Naive B cell (primary cell): ENCODE data around the gene GNB1L. TPM values are rescaled to one million over a fixed set of nuclear protein-coding genes. Genes with fewer than 3 reads are reported as not detected.
"Not testable (repeated sequence)": the region's sequence is repeated elsewhere in the genome, so short reads cannot be mapped to it uniquely, and the experiment has no call there.

Experiments
- ATAC-seq, 2 donors: fragments of 150-1000 bp; cut with Tn5 transposase; 2 replicates each; pipeline ENCODE4 v1.10.0; 2021; ENCODE audit warnings: low read depth in 2 of 2, mild to moderate bottlenecking in 2 of 2, moderate library complexity in 2 of 2
- DNase-seq: peaks from one replicate; pipeline ENCODE4 v3.0.0; 2022
- H3K27ac Mint-ChIP-seq, 6 donors: one replicate each; pipeline ENCODE4 v1.8.0; 2020 to 2022; ENCODE audit warnings: mild to moderate bottlenecking in 6 of 6, mixed read lengths in 6 of 6, moderate library complexity in 5 of 6, inconsistent platforms in 2 of 6
- H3K27me3 Mint-ChIP-seq, 3 donors: one replicate each; pipeline ENCODE4 v1.8.0; 2021 to 2022; ENCODE audit warnings: mixed read lengths in 3 of 3, mild to moderate bottlenecking in 1 of 3
- H3K36me3 Mint-ChIP-seq, 2 donors: one replicate each; pipeline ENCODE4 v1.8.0; 2020 to 2022; ENCODE audit warnings: mixed read lengths in 2 of 2, inconsistent platforms in 1 of 2, mild to moderate bottlenecking in 1 of 2
- H3K4me1 Mint-ChIP-seq, 3 donors: one replicate each; pipeline ENCODE4 v1.8.0; 2020 to 2022; ENCODE audit warnings: mixed read lengths in 3 of 3, inconsistent platforms in 1 of 3, mild to moderate bottlenecking in 1 of 3, moderate library complexity in 1 of 3
- H3K4me3 Mint-ChIP-seq, 8 donors: one replicate each; pipeline ENCODE4 v1.8.0; 2020 to 2022; ENCODE audit warnings: mild to moderate bottlenecking in 8 of 8, mixed read lengths in 8 of 8, moderate library complexity in 8 of 8, inconsistent platforms in 2 of 8
- H3K9me3 Mint-ChIP-seq, 7 donors: one replicate each; pipeline ENCODE4 v1.8.0; 2020 to 2022; ENCODE audit warnings: mixed read lengths in 7 of 7, mild to moderate bottlenecking in 5 of 7, inconsistent platforms in 2 of 7, moderate library complexity in 1 of 7
- polyA plus RNA-seq, 6 donors: library from polyadenylated mRNA; unstranded; fragments of 300-500 nt; fragmentation: Illumina TruSeq; gene quantifications; one replicate each; pipeline ENCODE4 v1.2.3, GENCODE V29; 2021; ENCODE audit warnings: low read depth in 6 of 6

Gene GNB1L
- polyA plus RNA-seq, 6 donors from 2014 or later = 6.2 to 14.8 (median 12.0) TPM

DNA sequence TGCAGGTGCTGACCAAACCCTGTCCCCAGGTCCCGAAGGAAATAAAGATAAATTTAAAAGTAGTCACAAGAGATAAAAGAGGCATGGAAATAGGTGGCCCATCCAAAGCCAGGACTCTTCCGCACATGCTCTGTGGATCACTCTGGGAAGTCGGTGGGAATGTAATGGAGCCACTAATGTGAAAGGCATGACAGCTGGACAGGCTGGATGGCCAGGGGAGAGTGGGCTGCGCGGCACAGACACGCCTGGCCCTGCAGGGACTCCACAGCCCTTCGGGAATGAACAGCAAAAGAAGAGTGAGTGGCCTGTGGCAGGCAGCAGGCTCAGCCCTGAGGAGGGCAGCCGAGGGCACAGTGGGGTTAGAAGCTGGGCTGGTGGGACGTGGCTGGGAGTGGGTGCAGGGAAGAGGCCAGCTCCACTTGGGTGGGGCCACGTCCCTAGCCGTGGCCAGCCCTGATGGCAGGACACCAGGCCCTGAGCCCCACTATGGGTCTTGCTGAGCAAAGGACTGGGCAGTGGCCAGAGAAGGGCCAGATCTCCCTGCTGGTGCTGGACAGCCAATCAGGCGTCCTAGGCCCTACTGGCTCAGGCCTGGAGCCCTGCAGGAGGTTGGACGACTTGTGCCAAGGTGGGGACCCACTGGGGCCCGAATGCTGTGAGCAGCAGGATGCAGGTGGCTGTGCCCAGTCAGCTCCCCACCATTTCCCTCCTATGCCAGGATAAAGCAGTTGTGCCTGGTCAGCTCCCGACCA is 31.3 kb upstream of the GNB1L start:
- no peak for DNase-seq
- Mint-ChIP-seq H3K4me1 (peaks cover 21 to 34% (median 26%) of the 10 kb centered on the region in 3 donors), H3K4me3 (peak overlapping the region in 2 of 8 donors; percentile 22 to 44), H3K36me3 (no peaks in the 10 kb centered on the region), H3K27me3 (no peaks in the 10 kb centered on the region), H3K27ac (peak overlapping the region in 4 of 6 donors; percentile 39 to 93 (median 79)), H3K9me3 (no peaks in the 10 kb centered on the region)
- no peak for ATAC-seq

DNA sequence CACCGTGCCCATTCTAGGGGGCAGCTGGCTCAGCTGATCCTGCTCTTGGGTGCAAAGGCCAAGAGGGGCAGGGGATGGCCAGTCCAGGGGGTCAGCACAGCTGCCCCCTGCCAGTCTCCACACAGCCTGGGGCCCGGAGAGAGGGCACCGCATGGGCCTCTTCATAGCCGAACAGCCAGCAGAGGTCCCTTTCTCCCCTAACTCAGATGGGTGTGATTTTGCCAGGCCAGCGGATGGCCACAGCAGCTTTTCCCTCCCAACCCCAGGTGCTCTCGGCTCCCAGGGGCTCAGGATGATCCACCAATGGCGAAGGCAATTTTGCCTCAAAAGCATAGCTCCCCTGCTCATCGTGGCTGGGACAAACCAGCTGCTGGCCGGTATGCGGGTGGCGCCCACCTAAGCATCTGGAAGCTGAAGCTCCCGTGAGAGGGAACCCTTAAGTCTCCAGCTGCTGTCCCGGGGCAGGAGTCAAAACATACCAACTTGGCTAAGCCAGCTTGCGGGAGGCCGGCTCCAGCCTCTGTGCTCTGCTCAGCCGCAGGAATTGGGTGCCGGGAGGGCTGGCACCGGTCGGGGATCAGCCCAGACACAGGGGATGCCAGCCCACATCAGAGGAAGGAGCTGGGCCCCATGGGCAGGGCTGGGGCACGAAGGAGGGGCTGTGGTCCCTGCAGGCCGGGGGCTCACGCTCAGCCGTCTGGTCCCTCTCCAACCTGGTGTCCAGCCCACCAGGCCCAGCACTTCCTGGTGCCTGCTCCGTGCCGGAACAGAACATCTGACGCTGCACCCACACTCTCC is 30.5 kb upstream of the GNB1L start:
- DNase-seq = no peak
- no peaks in the 10 kb centered on the region for H3K27me3 Mint-ChIP-seq
- H3K27ac Mint-ChIP-seq = peak overlapping the region in 3 of 6 donors; percentile 76 to 83 (median 82)
- H3K4me3 Mint-ChIP-seq = no peak overlapping the region
- no peaks in the 10 kb centered on the region for H3K36me3 Mint-ChIP-seq
- peaks cover 15 to 29% (median 21%) of the 10 kb centered on the region in 3 donors for H3K4me1 Mint-ChIP-seq
- H3K9me3 Mint-ChIP-seq = no peaks in the 10 kb centered on the region
- no peak for ATAC-seq

DNA sequence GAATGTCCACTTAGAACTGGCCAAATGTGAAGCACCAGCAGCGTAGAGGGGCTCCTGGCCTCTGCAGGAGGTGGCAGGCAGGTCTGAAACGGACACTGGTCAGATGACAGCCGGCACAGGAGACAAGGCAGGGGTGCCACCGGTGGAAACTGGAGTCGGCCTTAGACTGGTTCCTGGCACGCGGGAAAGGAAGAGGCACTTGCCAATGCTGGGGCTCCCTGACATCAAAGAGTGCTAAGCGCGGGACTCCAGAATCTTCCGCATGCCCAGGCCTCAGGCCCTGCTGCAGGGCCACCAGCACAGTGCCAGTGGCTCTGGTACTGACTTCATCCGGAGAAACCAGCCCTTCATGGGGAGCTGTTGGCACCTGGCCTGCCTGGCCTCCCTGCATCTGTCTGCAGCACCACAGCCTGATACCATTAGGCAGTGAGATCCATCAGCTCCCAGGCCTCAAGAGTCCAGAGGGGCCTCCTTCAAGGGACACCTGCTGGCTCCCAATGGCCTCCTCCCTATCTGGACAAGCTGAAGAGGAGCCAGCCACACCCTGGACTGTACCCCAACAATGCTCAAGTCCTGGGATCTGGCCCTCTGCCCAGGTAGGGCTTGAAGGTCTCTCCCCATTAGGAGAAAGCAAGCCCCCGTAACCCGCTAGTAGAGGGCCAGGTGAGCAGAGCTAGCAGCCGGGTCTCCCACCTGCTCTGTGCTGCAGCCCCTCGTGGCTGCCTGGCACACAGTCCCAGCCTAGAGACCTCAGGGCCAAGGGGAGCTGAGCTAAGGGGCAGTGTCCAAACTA is 29.7 kb upstream of the GNB1L start:
- Mint-ChIP-seq H3K4me1 (peaks cover 15 to 26% (median 21%) of the 10 kb centered on the region in 3 donors), H3K9me3 (no peaks in the 10 kb centered on the region), H3K27ac (no peak overlapping the region), H3K27me3 (no peaks in the 10 kb centered on the region), H3K4me3 (no peak overlapping the region), H3K36me3 (no peaks in the 10 kb centered on the region)
- ATAC-seq = no peak
- no peak for DNase-seq

DNA sequence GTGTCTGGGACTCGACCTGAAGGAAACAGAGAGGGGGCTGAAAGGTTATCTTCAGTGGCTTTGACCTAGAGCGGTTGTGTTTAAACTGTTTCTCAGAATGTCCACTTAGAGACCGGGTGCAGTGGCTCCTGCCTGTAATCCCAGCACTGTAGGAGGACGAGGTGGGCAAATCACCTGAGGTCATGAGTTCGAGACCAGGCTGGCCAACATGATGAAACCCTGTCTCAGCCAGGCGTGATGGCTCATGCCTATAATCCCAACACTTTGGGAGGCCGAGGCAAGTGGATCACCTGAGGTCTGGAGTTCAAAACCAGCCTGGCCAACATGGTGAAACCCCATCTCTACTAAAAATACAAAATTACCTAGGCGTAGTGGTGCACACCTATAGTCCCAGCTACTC is 28.8 kb upstream of the GNB1L start:
- not testable (repeated sequence) for H3K4me3 Mint-ChIP-seq, DNase-seq, H3K27me3 Mint-ChIP-seq, H3K36me3 Mint-ChIP-seq, H3K9me3 Mint-ChIP-seq, H3K27ac Mint-ChIP-seq, ATAC-seq
- H3K4me1 Mint-ChIP-seq = peaks cover 15 to 26% (median 21%) of the 10 kb centered on the region in 3 donors

DNA sequence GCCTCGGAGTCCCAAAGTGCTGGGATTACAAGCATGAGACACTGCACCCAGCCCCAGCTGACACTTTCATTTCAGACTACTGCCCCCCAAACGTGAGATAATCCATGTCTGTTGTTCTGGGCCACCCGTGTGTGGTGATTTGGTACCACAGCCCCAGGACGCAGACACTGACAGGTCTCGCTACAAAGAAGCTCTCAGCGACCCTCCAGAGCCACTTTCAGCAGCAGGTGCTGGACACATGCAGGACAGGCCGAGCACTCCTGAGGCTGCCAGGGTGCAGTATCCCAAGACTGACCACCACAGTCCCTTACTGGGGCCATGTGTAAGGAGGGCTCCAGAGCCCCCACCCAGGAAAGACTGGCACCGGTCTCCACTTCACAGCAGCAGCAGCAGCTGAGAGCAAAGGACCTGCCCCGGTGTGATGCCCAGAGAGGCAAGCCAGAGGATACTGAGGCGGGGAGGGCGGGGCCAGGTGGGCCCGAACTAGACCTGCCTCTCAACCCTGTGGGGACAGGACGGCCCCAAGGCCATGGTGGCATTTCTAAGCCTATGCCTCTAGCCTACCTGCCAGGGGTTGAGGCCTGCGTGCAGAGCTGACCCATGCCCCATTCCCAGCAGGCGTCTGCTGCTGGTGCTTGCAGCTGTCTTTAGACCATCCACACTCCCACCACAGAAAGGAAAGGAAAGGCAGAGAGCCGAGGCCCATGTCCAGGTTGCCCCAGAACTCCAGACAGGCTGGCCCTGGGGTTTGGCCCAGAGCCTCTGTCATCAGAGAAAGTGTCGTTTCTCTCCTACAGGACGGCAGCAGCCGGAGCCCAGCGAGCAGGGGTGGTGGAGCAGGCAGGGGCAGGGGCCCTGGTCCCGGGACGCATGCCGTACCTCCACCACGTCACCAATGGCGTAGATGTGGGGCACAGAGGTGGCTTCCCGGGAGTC is 28.0 kb upstream of the GNB1L start:
- peak overlapping the region in 1 of 6 donors; percentile 60 for H3K27ac Mint-ChIP-seq
- no peak for DNase-seq

DNA sequence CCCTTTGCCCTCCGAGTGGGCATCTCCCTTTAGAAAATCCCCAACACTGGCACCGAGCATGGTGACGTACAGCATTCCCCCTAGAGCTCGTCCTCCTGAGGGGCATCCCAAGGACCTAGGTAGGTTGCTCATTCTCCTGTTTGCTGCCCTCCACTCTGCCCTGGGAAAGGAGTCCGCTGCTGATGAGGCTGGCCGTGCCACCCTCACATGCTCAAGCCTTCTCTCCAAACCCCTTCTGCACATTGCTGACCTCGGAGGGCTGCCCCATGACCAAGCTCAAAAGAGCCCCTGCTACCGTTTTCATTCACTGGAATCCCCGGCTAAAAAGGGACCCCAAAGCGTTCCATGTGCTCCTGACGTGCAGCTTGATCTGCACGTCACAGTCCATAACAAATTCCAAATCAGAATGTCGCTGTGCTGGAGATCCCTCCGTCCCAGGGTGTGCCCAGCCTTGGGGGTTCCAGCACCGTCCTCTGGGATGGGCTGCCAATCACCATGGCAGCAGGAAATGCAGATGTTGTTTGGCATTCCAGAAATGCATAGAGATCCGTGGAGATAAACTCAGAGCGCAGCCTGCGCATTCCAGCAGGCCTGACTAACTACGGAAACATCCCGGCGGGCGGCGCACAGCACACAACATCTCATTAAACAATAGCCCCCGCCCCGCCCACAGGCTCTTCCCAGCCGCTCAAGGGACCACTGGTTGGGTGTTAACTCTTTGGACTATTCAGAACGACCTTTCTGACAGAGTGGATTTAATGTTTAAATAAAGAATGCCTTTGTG is 26.3 kb upstream of the GNB1L start:
- Mint-ChIP-seq H3K4me3 (no peak overlapping the region), H3K27me3 (no peaks in the 10 kb centered on the region), H3K9me3 (no peaks in the 10 kb centered on the region), H3K27ac (no peak overlapping the region), H3K4me1 (peaks cover 5 to 6% (median 6%) of the 10 kb centered on the region in 3 donors), H3K36me3 (no peaks in the 10 kb centered on the region)
- ATAC-seq (no peak), DNase-seq (no peak)

More for the DNA sequence above, 28.0 kb upstream of the GNB1L start:
- H3K4me1 Mint-ChIP-seq = peaks cover 15 to 22% (median 21%) of the 10 kb centered on the region in 3 donors
- H3K36me3 Mint-ChIP-seq = no peaks in the 10 kb centered on the region
- no peaks in the 10 kb centered on the region for H3K27me3 Mint-ChIP-seq
- H3K9me3 Mint-ChIP-seq = no peaks in the 10 kb centered on the region
- H3K4me3 Mint-ChIP-seq = no peak overlapping the region
- no peak for ATAC-seq

DNA sequence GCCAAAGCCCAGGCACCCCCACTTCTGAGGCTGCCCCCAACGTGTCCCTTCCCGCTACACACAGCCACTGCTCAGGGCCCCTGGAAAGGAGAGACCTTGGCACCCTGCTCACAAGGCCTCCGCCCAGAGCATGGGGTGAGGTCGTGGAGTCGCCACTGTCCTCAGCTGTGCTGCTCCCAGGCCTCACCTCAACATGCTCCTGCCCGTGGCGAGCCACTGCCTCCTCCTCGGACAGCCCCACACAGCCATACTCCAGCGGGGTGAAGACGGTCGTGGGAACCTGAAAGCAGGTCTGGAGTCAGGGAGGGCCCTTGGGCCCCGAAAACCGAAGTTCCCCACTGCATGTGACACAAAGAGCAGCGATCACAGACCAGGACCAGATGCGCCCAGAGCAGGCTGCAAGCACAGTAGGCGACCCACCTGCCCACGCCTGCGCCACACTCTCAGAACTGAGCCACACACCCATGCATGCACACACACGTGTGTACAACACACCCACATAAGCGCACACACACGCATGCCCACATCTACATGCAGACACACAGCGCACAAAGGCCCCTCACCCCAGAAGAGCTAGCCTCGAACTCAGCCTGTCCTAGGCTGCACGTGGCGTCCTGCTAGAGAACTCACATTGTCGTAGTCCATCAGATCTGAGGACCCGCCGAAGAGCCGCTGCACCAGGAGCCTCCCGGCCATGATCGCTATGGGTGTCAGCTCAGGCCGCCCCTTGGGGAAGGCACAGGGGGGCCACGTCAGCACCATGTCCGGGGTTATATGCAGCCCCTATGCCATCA is 25.5 kb upstream of the GNB1L start:
- Mint-ChIP-seq H3K9me3 (no peaks in the 10 kb centered on the region), H3K4me3 (no peak overlapping the region), H3K27ac (no peak overlapping the region), H3K36me3 (no peaks in the 10 kb centered on the region), H3K4me1 (peaks cover 0 to 2% (median 0%) of the 10 kb centered on the region in 3 donors), H3K27me3 (no peaks in the 10 kb centered on the region)
- DNase-seq (no peak), ATAC-seq (no peak)

DNA sequence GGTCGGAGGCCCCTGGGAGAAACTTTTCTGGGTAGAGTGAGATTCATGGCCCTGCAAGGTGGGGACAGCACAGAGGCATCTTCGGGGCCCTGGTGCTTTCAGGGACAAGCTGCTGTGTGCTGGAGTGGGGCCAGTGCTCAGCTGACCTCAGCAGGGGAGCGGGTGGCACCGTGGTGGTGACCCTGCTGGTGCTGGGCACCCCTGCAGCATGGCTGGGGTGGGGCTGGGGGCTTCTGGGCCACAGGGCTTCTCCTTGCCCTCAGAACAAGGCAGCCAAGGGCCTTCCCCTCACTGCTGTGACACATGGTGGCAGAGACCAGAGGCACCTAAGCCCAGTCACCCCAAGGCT is 24.9 kb upstream of the GNB1L start:
- H3K36me3 Mint-ChIP-seq = no peaks in the 10 kb centered on the region
- no peaks in the 10 kb centered on the region for H3K27me3 Mint-ChIP-seq
- H3K4me3 Mint-ChIP-seq = no peak overlapping the region
- H3K4me1 Mint-ChIP-seq = peaks cover 0 to 2% (median 0%) of the 10 kb centered on the region in 3 donors
- no peak overlapping the region for H3K27ac Mint-ChIP-seq
- ATAC-seq (no peak), DNase-seq (no peak)
- H3K9me3 Mint-ChIP-seq = no peaks in the 10 kb centered on the region

DNA sequence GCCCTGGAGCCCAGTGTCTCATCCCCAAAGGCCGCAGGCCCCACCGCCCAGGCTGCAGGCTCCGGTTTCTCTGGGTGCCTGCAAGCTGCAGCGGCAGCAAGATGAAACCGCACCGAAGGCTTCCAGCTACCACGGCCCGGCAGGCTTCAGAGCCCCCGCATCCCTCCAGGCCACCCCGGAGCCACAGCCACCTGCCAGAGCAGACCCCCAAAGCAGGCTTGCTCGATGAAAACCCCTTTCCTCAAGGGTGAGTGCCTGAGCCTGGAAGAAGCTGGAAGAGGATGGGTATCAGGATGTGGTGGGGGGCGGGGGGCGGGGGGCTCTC is 24.5 kb upstream of the GNB1L start:
- Mint-ChIP-seq H3K4me1 (peaks cover 0 to 2% (median 0%) of the 10 kb centered on the region in 3 donors), H3K36me3 (no peaks in the 10 kb centered on the region), H3K4me3 (no peak overlapping the region), H3K9me3 (no peaks in the 10 kb centered on the region), H3K27me3 (no peaks in the 10 kb centered on the region), H3K27ac (no peak overlapping the region)
- ATAC-seq = no peak
- no peak for DNase-seq

DNA sequence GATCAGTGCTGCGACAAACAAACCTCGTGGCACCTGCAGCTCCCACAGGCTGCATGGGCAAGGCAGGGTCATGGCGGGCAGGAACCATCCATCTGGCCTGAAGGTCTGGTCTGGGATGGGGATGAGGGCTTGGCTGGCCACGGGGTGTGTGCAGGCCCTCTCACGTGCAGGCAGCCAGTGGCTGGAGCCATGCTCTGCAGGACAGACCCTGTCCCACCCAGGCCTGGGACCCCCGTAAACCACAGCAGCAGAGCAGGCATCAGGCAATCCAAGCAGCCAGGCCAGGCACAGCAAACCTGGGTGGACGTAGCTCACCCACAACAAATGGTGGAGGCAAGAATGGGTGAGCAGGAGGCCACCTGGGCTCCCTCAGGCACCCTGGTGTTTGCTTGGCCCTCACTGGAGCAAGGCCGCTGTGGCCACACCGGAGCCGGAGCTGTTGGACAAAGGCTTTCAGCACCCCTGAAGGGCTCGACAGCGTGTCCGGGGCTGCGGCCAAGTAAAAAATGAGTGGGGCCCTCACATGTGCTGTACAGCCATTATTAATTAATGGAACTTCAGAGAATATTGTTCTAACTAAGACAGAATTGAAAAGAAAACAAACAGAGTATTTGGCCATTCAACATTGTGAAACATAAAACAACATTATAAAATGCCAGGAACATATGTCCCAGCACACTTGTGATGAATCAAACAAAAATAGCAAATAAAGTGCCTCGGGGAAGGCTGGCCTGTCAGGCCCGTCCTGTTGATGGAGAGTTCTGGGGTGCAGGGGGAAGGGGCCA is 24.0 kb upstream of the GNB1L start:
- ATAC-seq (no peak), DNase-seq (no peak)
- no peaks in the 10 kb centered on the region for H3K9me3 Mint-ChIP-seq
- H3K4me1 Mint-ChIP-seq = peaks cover 0 to under 1% (median 0%) of the 10 kb centered on the region in 3 donors
- H3K27me3 Mint-ChIP-seq = no peaks in the 10 kb centered on the region
- H3K27ac Mint-ChIP-seq = peak overlapping the region in 1 of 6 donors; percentile 53
- H3K36me3 Mint-ChIP-seq = no peaks in the 10 kb centered on the region
- H3K4me3 Mint-ChIP-seq = no peak overlapping the region

DNA sequence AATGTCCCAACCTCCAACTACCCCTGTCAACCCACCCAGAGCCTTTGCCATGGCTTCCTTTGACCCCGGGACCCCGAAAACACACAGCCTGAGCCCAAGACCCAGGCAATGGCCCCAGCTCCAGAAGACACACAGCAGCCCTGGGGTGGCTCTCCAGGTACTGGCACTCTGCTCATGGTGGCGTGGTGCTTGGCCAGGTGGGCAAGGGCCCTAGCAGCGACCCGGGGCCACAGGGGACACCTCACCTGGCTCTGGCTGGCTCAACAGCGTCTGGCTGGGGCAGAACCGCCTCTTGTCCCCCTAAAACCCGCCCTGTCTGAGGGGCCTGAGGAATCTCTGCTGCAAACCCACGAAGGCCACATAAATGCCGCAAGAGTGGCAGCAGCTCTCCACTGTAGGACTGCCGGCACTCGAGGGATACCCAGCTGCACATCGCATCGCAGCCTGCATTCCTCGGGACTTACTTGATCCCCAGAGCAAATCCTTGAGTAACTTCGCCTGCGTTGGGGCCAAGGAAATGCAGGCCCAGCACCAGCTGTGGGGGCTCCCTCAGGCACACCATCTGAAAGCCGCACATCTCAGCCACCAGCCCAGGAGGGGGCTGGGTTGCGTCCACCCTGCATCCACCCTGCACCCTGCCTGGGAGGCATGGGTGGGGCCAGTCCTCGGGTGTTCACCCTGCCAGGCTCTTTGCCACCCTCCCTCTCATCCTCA is 23.1 kb upstream of the GNB1L start:
- ATAC-seq = no peak
- H3K27ac Mint-ChIP-seq = peak overlapping the region in 2 of 6 donors; percentile 53 to 61
- no peaks in the 10 kb centered on the region for H3K4me1 Mint-ChIP-seq
- no peak for DNase-seq
- H3K4me3 Mint-ChIP-seq = no peak overlapping the region
- no peaks in the 10 kb centered on the region for H3K36me3 Mint-ChIP-seq
- H3K27me3 Mint-ChIP-seq = no peaks in the 10 kb centered on the region
- no peaks in the 10 kb centered on the region for H3K9me3 Mint-ChIP-seq
